ENCODE data around the gene STK40.

DNA sequence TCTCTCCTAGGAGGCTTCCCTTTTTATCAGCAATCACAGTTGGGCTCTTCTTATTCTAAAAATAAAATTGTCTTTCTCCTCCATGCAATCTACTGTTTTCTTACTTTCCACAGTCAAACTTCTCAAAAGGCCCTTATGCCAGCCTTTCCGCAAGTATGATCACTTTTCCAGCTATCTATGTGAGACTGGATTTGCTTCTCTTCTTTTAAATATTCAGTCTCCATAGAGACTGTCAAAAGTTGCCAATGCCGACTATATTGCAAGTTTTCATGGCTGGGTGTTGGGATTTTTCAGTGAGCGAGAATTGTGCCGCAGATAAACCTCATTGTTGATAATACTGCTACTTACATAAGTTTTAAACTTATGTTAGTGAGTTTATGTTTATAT is 16.8 kb upstream of the STK40 start:
- TF ChIP-seq, protein P1, sequence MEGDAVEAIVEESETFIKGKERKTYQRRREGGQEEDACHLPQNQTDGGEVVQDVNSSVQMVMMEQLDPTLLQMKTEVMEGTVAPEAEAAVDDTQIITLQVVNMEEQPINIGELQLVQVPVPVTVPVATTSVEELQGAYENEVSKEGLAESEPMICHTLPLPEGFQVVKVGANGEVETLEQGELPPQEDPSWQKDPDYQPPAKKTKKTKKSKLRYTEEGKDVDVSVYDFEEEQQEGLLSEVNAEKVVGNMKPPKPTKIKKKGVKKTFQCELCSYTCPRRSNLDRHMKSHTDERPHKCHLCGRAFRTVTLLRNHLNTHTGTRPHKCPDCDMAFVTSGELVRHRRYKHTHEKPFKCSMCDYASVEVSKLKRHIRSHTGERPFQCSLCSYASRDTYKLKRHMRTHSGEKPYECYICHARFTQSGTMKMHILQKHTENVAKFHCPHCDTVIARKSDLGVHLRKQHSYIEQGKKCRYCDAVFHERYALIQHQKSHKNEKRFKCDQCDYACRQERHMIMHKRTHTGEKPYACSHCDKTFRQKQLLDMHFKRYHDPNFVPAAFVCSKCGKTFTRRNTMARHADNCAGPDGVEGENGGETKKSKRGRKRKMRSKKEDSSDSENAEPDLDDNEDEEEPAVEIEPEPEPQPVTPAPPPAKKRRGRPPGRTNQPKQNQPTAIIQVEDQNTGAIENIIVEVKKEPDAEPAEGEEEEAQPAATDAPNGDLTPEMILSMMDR (conservative IDR thresholded peaks at IDR 0.05; ENCODE audit: low read depth, low read length) = no peak
- TF ChIP-seq EZH2 (IDR thresholded peaks at IDR 0.05; ENCODE audit: low read length, unreplicated experiment) = no peak

All from PC-3 (cell line).